Tibial artery (tissue), 4 donors: Measurements from ENCODE around the gene CD164L2.
"Not testable (repeated sequence)": the region's sequence is repeated elsewhere in the genome, so short reads cannot be mapped to it uniquely, and the experiment has no call there.

ENCODE experiments used
- DNase-seq, 2 donors: peaks; one replicate each; pipeline ENCODE4 v3.0.0-alpha.2; 2019
- H3K27ac ChIP-seq, 2 donors: fragments of 200-600 bp; sonication (generic) in 1 of 2; 1 replicate in 1 of 2; 2 replicates in 1 of 2; pipeline ENCODE4 v1.5.1; 2018 to 2019; ENCODE audit warnings: mild to moderate bottlenecking in 1 of 2
- H3K27me3 ChIP-seq, 2 donors: fragments of 200-600 bp; sonication (generic) in 1 of 2; one replicate each; pipeline versions ENCODE4 v1.5.1 to v1.6.0; 2016 to 2019
- H3K36me3 ChIP-seq, 3 donors: fragments of 200-600 bp; sonication (generic) in 2 of 3; one replicate each; pipeline ENCODE4 v1.5.1; 2016 to 2019; ENCODE audit warnings: mild to moderate bottlenecking in 2 of 3
- H3K4me1 ChIP-seq, 4 donors: fragments of 200-600 bp; sonication (generic) in 2 of 4; 1 replicate in 3 of 4; 2 replicates in 1 of 4; pipeline ENCODE4 v1.5.1; 2016 to 2019
- H3K4me3 ChIP-seq, 2 donors: fragments of 200-600 bp; sonication (generic) in 1 of 2; 1 replicate in 1 of 2; 2 replicates in 1 of 2; pipeline ENCODE4 v1.5.1; 2018 to 2019; ENCODE audit warnings: mild to moderate bottlenecking in 2 of 2
- H3K9me3 ChIP-seq, 3 donors: fragments of 200-600 bp; sonication (generic) in 1 of 3; one replicate each; pipeline ENCODE4 v1.5.1; 2016 to 2019
- CTCF ChIP-seq, 2 experiments: fragments of 200-600 bp in 1 of 2; fragments of 450-650 bp in 1 of 2; IDR thresholded peaks; one replicate each; pipeline ENCODE4 v1.5.1; 2017 to 2019; ENCODE audit warnings: antibody characterized with exemption in 2 of 2, mild to moderate bottlenecking in 1 of 2, moderate library complexity in 1 of 2
- intact Hi-C: fragments of 100-400 bp; cut with DNase I; formaldehyde crosslinking; loops from one replicate; pipeline ENCODE4 v1.15.0; 2023; ENCODE audit warnings: low total_unique reads

The CD164L2 gene

GRCh38 chr1:27410709-27411108 lies 27.6 kb upstream of the CD164L2 start:
- H3K9me3 ChIP-seq: no peaks in the 10 kb centered on the region
- H3K4me1 ChIP-seq: peaks cover 0 to 19% (median 9%) of the 10 kb centered on the region in 4 donors
- H3K4me3 ChIP-seq: no peak overlapping the region
- peaks cover 88 to 95% (median 95%) of the 10 kb centered on the region in 3 donors for H3K36me3 ChIP-seq
- intact Hi-C loops: loop anchor here (5.0 kb wide), 1 partner anchor 127 kb away; no protein-coding TSS in a partner anchor
- DNase-seq: no peak
- H3K27me3 ChIP-seq: no peaks in the 10 kb centered on the region
- H3K27ac ChIP-seq: no peak overlapping the region
- TF ChIP-seq CTCF (IDR thresholded peaks at IDR 0.05): no peak

- intact Hi-C loops: loop anchor here (5.0 kb wide), 1 partner anchor 128 kb away; no protein-coding TSS in a partner anchor
- no peak overlapping the region for H3K27ac ChIP-seq
- DNase-seq: no peak
- no peak for TF ChIP-seq CTCF (IDR thresholded peaks at IDR 0.05)
- H3K4me1 ChIP-seq: peaks cover 0 to 29% (median 15%) of the 10 kb centered on the region in 4 donors
- H3K9me3 ChIP-seq: no peaks in the 10 kb centered on the region
- peaks cover 78 to 87% (median 85%) of the 10 kb centered on the region in 3 donors for H3K36me3 ChIP-seq
- H3K27me3 ChIP-seq: no peaks in the 10 kb centered on the region
- H3K4me3 ChIP-seq: no peak overlapping the region
These were observed 26.5 kb upstream of the CD164L2 start for GRCh38 chr1:27409669-27410068.

GRCh38 chr1:27408151-27408550 lies 25.0 kb upstream of the CD164L2 start:
- Histone ChIP-seq H3K27ac (no peak overlapping the region), H3K9me3 (no peaks in the 10 kb centered on the region), H3K4me1 (peaks cover 0 to 40% (median 27%) of the 10 kb centered on the region in 4 donors), H3K4me3 (no peak overlapping the region), H3K36me3 (peaks cover 63 to 73% (median 70%) of the 10 kb centered on the region in 3 donors), H3K27me3 (no peaks in the 10 kb centered on the region)
- intact Hi-C loops: no loop called here
- DNase-seq: no peak
- TF ChIP-seq CTCF (IDR thresholded peaks at IDR 0.05): no peak

GRCh38 chr1:27406791-27407190 lies 23.7 kb upstream of the CD164L2 start:
- intact Hi-C loops: not testable (repeated sequence)

GRCh38 chr1:27406362-27406680 lies 23.2 kb upstream of the CD164L2 start:
- intact Hi-C loops: no loop called here
- Histone ChIP-seq H3K36me3 (peaks cover 44 to 55% (median 52%) of the 10 kb centered on the region in 3 donors), H3K4me1 (peaks cover 0 to 56% (median 42%) of the 10 kb centered on the region in 4 donors), H3K27ac (peak overlapping the region; percentile 76 to 78), H3K4me3 (no peak overlapping the region), H3K27me3 (no peaks in the 10 kb centered on the region), H3K9me3 (no peaks in the 10 kb centered on the region)
- TF ChIP-seq CTCF (IDR thresholded peaks at IDR 0.05): no peak
- DNase-seq: no peak

More at GRCh38 chr1:27406791-27407190, 23.7 kb upstream of the CD164L2 start:
- peak overlapping the region; percentile 76 to 78 for H3K27ac ChIP-seq
- not testable (repeated sequence) for DNase-seq, H3K9me3 ChIP-seq, H3K4me3 ChIP-seq, H3K27me3 ChIP-seq
- peaks cover 0 to 51% (median 40%) of the 10 kb centered on the region in 4 donors for H3K4me1 ChIP-seq
- H3K36me3 ChIP-seq: peaks cover 49 to 59% (median 56%) of the 10 kb centered on the region in 3 donors

GRCh38 chr1:27405598-27406361 lies 22.6 kb upstream of the CD164L2 start:
- Histone ChIP-seq H3K27ac (peak overlapping the region; percentile 76 to 78), H3K36me3 (peaks cover 39 to 49% (median 46%) of the 10 kb centered on the region in 3 donors), H3K4me1 (peaks cover 0 to 61% (median 42%) of the 10 kb centered on the region in 4 donors)
- H3K9me3 ChIP-seq, H3K4me3 ChIP-seq, intact Hi-C loops, DNase-seq, H3K27me3 ChIP-seq: not testable (repeated sequence)
- peak in 1 of 2 experiments; percentile 14 for TF ChIP-seq CTCF (IDR thresholded peaks at IDR 0.05)
